HG02870 (cell line): Measurements from ENCODE around the gene XRCC2.
"Not testable (repeated sequence)": the region's sequence is repeated elsewhere in the genome, so short reads cannot be mapped to it uniquely, and the experiment has no call there.

Experiments
- ATAC-seq: cut with Tn5 transposase; IDR thresholded peaks from one replicate; pipeline ENCODE4 v1.9.1; 2021; ENCODE audit warnings: mild to moderate bottlenecking, moderate library complexity; ENCODE audit not compliant: unreplicated experiment

The XRCC2 gene

GRCh38 chr7:152675759-152676636 lies at the start of gene XRCC2:
XRCC2 (minus strand) TSS chr7:152676141; CDS start chr7:152676079, 62 bp downstream.
- ATAC-seq, result peak; percentile 92

GRCh38 chr7:152723364-152723763 lies 47.4 kb upstream of the XRCC2 start:
- no peak for ATAC-seq

GRCh38 chr7:152712412-152713042 lies 36.6 kb upstream of the XRCC2 start:
- not testable (repeated sequence) for ATAC-seq

GRCh38 chr7:152711444-152711944 lies 35.6 kb upstream of the XRCC2 start:
- no peak for ATAC-seq

GRCh38 chr7:152710153-152710442 lies 34.2 kb upstream of the XRCC2 start:
- ATAC-seq, result no peak

GRCh38 chr7:152709287-152710152 lies 33.6 kb upstream of the XRCC2 start:
- ATAC-seq, result no peak

GRCh38 chr7:152704796-152705384 lies 28.9 kb upstream of the XRCC2 start:
- no peak for ATAC-seq

GRCh38 chr7:152699079-152699478 lies 23.1 kb upstream of the XRCC2 start:
- no peak for ATAC-seq

- ATAC-seq, result not testable (repeated sequence)
These were observed 21.5 kb upstream of the XRCC2 start for GRCh38 chr7:152697268-152697974.

GRCh38 chr7:152692196-152692595 lies 16.3 kb upstream of the XRCC2 start:
- not testable (repeated sequence) for ATAC-seq

GRCh38 chr7:152683297-152683696 lies 7.4 kb upstream of the XRCC2 start:
- no peak for ATAC-seq

- no peak for ATAC-seq
These were observed 2.1 kb upstream of the XRCC2 start for GRCh38 chr7:152677808-152678670.

GRCh38 chr7:152674860-152675758 lies 832 bp downstream of the XRCC2 start:
- ATAC-seq, result peak; percentile 21

- no peak for ATAC-seq
These were observed 2.0 kb downstream of the XRCC2 start for GRCh38 chr7:152673897-152674296.

- ATAC-seq, result no peak
These were observed 3.3 kb downstream of the XRCC2 start for GRCh38 chr7:152672626-152673025.

GRCh38 chr7:152669758-152670157 lies 6.2 kb downstream of the XRCC2 start:
- no peak for ATAC-seq

GRCh38 chr7:152668975-152669374 lies 7.0 kb downstream of the XRCC2 start:
- ATAC-seq, result no peak

GRCh38 chr7:152667958-152668357 lies 8.0 kb downstream of the XRCC2 start:
- ATAC-seq, result peak; percentile 53
